IMR-90 (cell line): Measurements from ENCODE around the gene RAB30. TPM values are rescaled to one million over a fixed set of nuclear protein-coding genes. Genes with fewer than 3 reads are reported as not detected.

ENCODE experiments used
- ATAC-seq: fragments of 200-7000 bp; cut with Tn5 transposase; 2 replicates; pipeline ENCODE4 v1.9.1; 2020; ENCODE audit warnings: low read depth, mild to moderate bottlenecking, moderate library complexity
- BruUV-seq: library from RNA; stranded (reverse); fragments of 400-500 nt; replicated peaks from 2 replicates; lab custom pipeline; 2021; lab: Mats Ljungman, UMichigan
- CTCF ChIA-PET: fragments of 300-600 bp; formaldehyde crosslinking; extraction: SDS; loops from one replicate; lab custom pipeline; 2021; ENCODE audit warnings: antibody characterized with exemption; lab: Yijun Ruan, JAX
- POLR2A ChIA-PET: fragments of 300-600 bp; sonication (Branson Sonifier 250); formaldehyde crosslinking; loops from one replicate; lab custom pipeline; 2022; ENCODE audit warnings: antibody characterized with exemption; ENCODE audit not compliant: unreplicated experiment; lab: Charles Lee
- DNase-seq: peaks from one replicate; pipeline ENCODE4 v3.0.0; 2013
- H2AFZ ChIP-seq: replicated peaks from 2 replicates; pipeline ENCODE3; 2013; ENCODE audit warnings: low read length, mild to moderate bottlenecking; ENCODE audit not compliant: poor library complexity
- H2AK5ac ChIP-seq: 2 replicates; pipeline ENCODE4 v1.6.1; 2013; ENCODE audit warnings: low read depth, low read length, inconsistent platforms
- H2AK9ac ChIP-seq: replicated peaks from 2 replicates; pipeline ENCODE3; 2013; ENCODE audit warnings: mild to moderate bottlenecking, low read depth, low read length, moderate library complexity; ENCODE audit not compliant: poor library complexity
- H2BK120ac ChIP-seq: 2 replicates; pipeline ENCODE4 v1.6.1; 2013; ENCODE audit warnings: low read depth, low read length, inconsistent platforms
- H2BK15ac ChIP-seq: 3 replicates; pipeline ENCODE4 v1.6.1; 2013; ENCODE audit warnings: low read depth, low read length, inconsistent platforms
- H2BK20ac ChIP-seq: 2 replicates; pipeline ENCODE4 v1.6.1; 2013; ENCODE audit warnings: low read depth, mild to moderate bottlenecking, inconsistent platforms, low read length, moderate library complexity
- H2BK5ac ChIP-seq: 2 replicates; pipeline ENCODE4 v1.6.1; 2013; ENCODE audit warnings: mild to moderate bottlenecking, low read depth, low read length, inconsistent platforms; ENCODE audit not compliant: poor library complexity, severe bottlenecking
- H3K14ac ChIP-seq: replicated peaks from 2 replicates; pipeline ENCODE4 v1.6.1; 2013; ENCODE audit warnings: low read depth, low read length, inconsistent platforms
- H3K18ac ChIP-seq: 2 replicates; pipeline ENCODE4 v1.6.1; 2013; ENCODE audit warnings: low read depth, low read length, control low read depth
- H3K23ac ChIP-seq: 2 replicates; pipeline ENCODE4 v1.6.1; 2013; ENCODE audit warnings: low read depth, low read length, inconsistent platforms
- H3K27ac ChIP-seq: 2 replicates; pipeline ENCODE4 v1.5.1; 2013; ENCODE audit warnings: mild to moderate bottlenecking, control low read depth, low read length; ENCODE audit not compliant: insufficient read depth
- H3K27me3 ChIP-seq: 2 replicates; pipeline ENCODE4 v1.6.1; 2013; ENCODE audit warnings: low read length; ENCODE audit not compliant: control insufficient read depth, insufficient read depth
- H3K36me3 ChIP-seq: 2 replicates; pipeline ENCODE4 v1.6.1; 2013; ENCODE audit warnings: low read length, mixed read lengths; ENCODE audit not compliant: control insufficient read depth, insufficient read depth
- H3K4ac ChIP-seq: 2 replicates; pipeline ENCODE4 v1.6.1; 2013; ENCODE audit warnings: low read depth, low read length, inconsistent platforms
- H3K4me1 ChIP-seq: 2 replicates; pipeline ENCODE4 v1.6.1; 2013; ENCODE audit warnings: low read length, mixed read lengths; ENCODE audit not compliant: control insufficient read depth, insufficient read depth
- H3K4me2 ChIP-seq: 2 replicates; pipeline ENCODE4 v1.6.1; 2013; ENCODE audit warnings: low read depth, mild to moderate bottlenecking, control low read depth, low read length, moderate library complexity
- H3K4me3 ChIP-seq: 2 replicates; pipeline ENCODE4 v1.5.1; 2013; ENCODE audit warnings: low read depth, mild to moderate bottlenecking, control low read depth, low read length, moderate library complexity; ENCODE audit not compliant: insufficient read depth
- H3K56ac ChIP-seq: 2 replicates; pipeline ENCODE4 v1.6.1; 2013; ENCODE audit warnings: low read length, inconsistent platforms; ENCODE audit not compliant: insufficient read depth; ENCODE audit errors: extremely low read depth
- H3K79me1 ChIP-seq, 2 experiments: 2 replicates each; pipeline ENCODE4 v1.6.1; 2013; ENCODE audit warnings: low read length in 2 of 2, inconsistent platforms in 1 of 2, low read depth in 1 of 2
- H3K9ac ChIP-seq: 2 replicates; pipeline ENCODE4 v1.6.1; 2013; ENCODE audit warnings: low read depth, low read length, control low read depth
- H3K9me1 ChIP-seq: 2 replicates; pipeline ENCODE4 v1.6.1; 2013; ENCODE audit warnings: low read length, inconsistent platforms; ENCODE audit not compliant: insufficient read depth
- H3K9me3 ChIP-seq: 2 replicates; pipeline ENCODE4 v1.6.1; 2013; ENCODE audit warnings: low read length; ENCODE audit not compliant: control insufficient read depth, insufficient read depth
- H4K20me1 ChIP-seq: 2 replicates; pipeline ENCODE4 v1.6.1; 2013; ENCODE audit warnings: low read length, inconsistent platforms; ENCODE audit not compliant: insufficient read depth
- H4K5ac ChIP-seq: 2 replicates; pipeline ENCODE4 v1.6.1; 2013; ENCODE audit warnings: mild to moderate bottlenecking, low read depth, low read length, control low read depth
- H4K8ac ChIP-seq, 2 experiments: 2 replicates each; pipeline ENCODE4 v1.6.1; 2013; ENCODE audit warnings: low read depth in 2 of 2, low read length in 2 of 2, control low read depth in 1 of 2, inconsistent platforms in 1 of 2
- H4K91ac ChIP-seq: 2 replicates; pipeline ENCODE4 v1.6.1; 2013; ENCODE audit warnings: low read depth, low read length, inconsistent platforms; ENCODE audit not compliant: insufficient read depth
- CEBPB ChIP-seq: IDR thresholded peaks from 2 replicates; pipeline ENCODE4 v1.6.1; 2012; ENCODE audit warnings: low read depth, low read length, improper control_type of control experiment
- RFX5 ChIP-seq: IDR thresholded peaks from 2 replicates; pipeline ENCODE4 v1.8.0; 2012; ENCODE audit warnings: low read depth, mild to moderate bottlenecking, low read length, moderate library complexity
- WGBS, 2 experiments: methylation state at CpG; one replicate each; pipeline versions ENCODE4 v1.1.5 to v1.1.7; 2013; ENCODE audit warnings: missing lambda C conversion rate in 2 of 2; ENCODE audit not compliant: insufficient read length in 1 of 2; ENCODE audit errors: extremely low coverage in 2 of 2; 5-methylcytosine and 5-hydroxymethylcytosine counted together
- dilution Hi-C: fragments of 300-500 bp; cut with HindIII; formaldehyde crosslinking; loops from one replicate; pipeline ENCODE4 v1.14.3; 2018; ENCODE audit warnings: low sequenced_read_pairs; ENCODE audit not compliant: unreplicated experiment
- in situ Hi-C: fragments of 300-500 bp; cut with MboI; formaldehyde crosslinking; loops from 3 replicates; pipeline ENCODE4 v1.14.3; 2019; ENCODE audit warnings: low sequenced_read_pairs, inconsistent platforms, mixed read lengths
- intact Hi-C: fragments of 100-400 bp; cut with micrococcal nuclease; formaldehyde crosslinking; loops from 2 replicates; pipeline ENCODE4 v1.10.0; 2022
- polyA plus RNA-seq, 3 experiments: library from polyadenylated mRNA; depleted of rRNA; stranded (reverse); fragments of >200 nt; gene quantifications; 2 replicates each; pipeline ENCODE4 v1.2.3, GENCODE V29; 2012; ENCODE audit warnings: low replicate concordance in 1 of 3
- total RNA-seq: library from RNA; depleted of rRNA; stranded (reverse); fragments of >200 nt; gene quantifications from 2 replicates; pipeline ENCODE4 v1.2.3, GENCODE V29; 2012

RAB30 gene
- total and polyA plus RNA-seq, 2 of the 4 experiments (the other 2 are of a cell fraction): 7.2 to 25.6 TPM

DNA sequence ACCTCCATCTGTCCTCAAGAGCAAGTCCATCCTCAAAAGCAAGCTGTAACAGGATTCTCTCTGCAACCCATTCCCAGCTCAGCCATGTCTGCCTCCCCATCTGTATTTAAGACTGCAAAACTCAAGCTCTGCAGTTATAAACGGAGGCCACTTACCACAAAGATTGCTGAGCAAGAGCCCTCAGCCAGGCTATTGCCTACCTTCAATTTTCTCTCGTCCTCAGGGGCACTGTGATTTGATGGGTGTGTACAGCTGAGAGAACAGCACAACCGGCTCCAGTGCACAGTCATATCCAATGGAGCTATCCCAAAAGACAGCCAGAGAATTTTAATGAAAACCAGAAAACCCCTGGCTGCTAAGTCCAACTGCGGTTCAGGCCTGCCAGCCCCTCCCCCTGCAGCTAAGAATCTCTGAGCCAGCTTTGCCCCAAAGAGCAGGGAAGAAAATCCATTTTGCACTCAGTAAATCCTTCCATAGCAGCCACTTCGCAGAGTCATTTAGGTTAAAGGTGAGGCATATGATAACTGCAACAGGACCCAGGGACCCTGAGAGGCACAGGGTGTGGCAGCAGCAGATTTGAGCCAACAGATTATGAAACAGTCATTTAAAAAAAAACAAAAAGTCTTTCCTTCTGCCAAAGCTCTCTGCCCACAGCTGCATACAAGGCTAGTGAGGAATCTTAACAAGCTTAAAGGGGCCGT is 37.6 kb downstream of the RAB30 start:
- Histone ChIP-seq H3K56ac (no peak overlapping the region), H3K27me3 (no peaks in the 10 kb centered on the region), H2BK5ac (no peak overlapping the region), H3K4me3 (no peak overlapping the region), H2AFZ (peak overlapping the region; percentile 50), H4K8ac (peak overlapping the region; percentile 16 to 31; a peak in 3 of 4 replicates), H3K9me1 (peaks cover 8% of the 10 kb centered on the region), H4K5ac (0 out of 2 replicates have a peak overlapping the region, but pooled peaks have one; percentile 3), H2AK9ac (no peak overlapping the region), H4K20me1 (peaks cover 13% of the 10 kb centered on the region; the same call in 1 of the 2 replicates), H3K9me3 (no peaks in the 10 kb centered on the region), H2BK20ac (peak overlapping the region; percentile 22; the same call in 1 of the 2 replicates), H3K27ac (peak overlapping the region; percentile 51; the same call in 1 of the 2 replicates), H3K4me2 (peak overlapping the region; percentile 39), H3K4ac (peak overlapping the region; percentile 46), H2AK5ac (no peak overlapping the region), H3K4me1 (peaks cover 6% of the 10 kb centered on the region; the same call in 1 of the 2 replicates), H3K14ac (peak overlapping the region; percentile 12; the same call in 1 of the 2 replicates), H3K23ac (no peak overlapping the region), H2BK120ac (peak overlapping the region; percentile 56), H3K79me1 (peaks cover 30 to 32% of the 10 kb centered on the region in 2 experiments), H3K18ac (0 out of 2 replicates have a peak overlapping the region, but pooled peaks have one; percentile 8), H3K9ac (peak overlapping the region; percentile 27), H3K36me3 (no peaks in the 10 kb centered on the region), H4K91ac (0 out of 2 replicates have a peak overlapping the region, but pooled peaks have one; percentile 0), H2BK15ac (no peak overlapping the region; the same call in 2 of the 3 replicates)
- POLR2A ChIA-PET: interaction anchor here (1.5 kb wide), 1 partner anchor 18 kb away, joined by 3 read pairs; no protein-coding TSS in a partner anchor
- CTCF ChIA-PET: no interaction called here
- intact Hi-C loops: no loop called here
- dilution Hi-C loops: no loop called here
- WGBS, 2 experiments: 0% methylated on average over 1 of the region's 6 CpGs; no CpG with 5 or more reads in 1 of the 2 experiments
- BruUV-seq: no TSS peak
- DNase-seq (peak; percentile 71), ATAC-seq (peak; percentile 76)
- TF ChIP-seq CEBPB: peak; percentile 26; the same call in 1 of the 2 replicates
- no peak for TF ChIP-seq RFX5
- in situ Hi-C loops: no loop called here
